Inflammatory macrophage treated with lipopolysaccharide for 1 hour (primary cell): ENCODE data around the gene ALS2.
"Not testable (repeated sequence)": the region's sequence is repeated elsewhere in the genome, so short reads cannot be mapped to it uniquely, and the experiment has no call there.

Experiments used
- DNase-seq, 2 donors: peaks; one replicate each; pipeline ENCODE4 v3.0.0-alpha.2; 2020 to 2022

ALS2 gene

DNA sequence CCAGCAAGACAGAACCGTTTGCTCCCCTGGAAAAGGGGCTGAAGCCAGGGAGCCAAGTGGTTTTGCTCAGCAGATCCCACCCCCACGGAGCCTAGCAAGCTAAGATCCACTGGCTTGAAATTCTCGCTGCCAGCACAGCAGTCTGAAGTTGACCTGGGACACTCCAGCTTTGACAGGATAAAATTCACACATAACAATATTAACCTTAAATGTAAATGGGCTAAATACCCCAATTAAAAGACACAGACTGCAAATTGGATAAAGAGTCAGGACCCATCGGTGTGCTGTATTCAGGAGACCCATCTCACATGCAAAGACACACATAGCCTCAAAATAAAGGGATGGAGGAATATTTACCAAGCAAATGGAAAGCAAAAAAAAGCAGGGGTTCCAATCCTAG lies 109.5 kb downstream of the ALS2 start:
- DNase-seq, result not testable (repeated sequence)

- DNase-seq, result no peak
Observed at GRCh38 chr2:201669865-201670264, 110.9 kb downstream of the ALS2 start.

DNA sequence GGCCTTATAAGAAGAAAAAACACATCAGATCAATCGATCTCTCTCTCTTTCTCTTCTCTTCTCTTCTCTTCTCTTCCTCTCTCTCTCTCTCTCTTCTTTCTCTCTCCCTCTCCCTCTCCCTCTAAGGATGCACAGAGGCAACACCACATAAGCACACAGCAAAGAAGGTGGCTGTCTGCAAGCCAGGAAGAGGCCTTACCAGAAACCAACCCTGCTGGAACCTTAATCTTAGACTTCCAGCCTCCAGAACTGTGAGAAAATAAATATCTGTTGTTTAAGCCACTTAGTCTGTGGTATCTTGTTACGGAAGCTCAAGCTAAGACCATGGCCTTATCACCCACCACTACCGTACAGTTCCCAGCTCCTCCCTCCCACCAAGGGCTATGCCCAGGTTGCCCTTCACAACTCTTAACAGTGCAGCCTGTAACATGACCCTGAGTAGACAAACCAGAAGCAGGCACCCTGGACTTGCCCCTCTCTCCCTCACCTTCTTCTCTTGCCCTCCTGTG lies 112.3 kb downstream of the ALS2 start:
- no peak for DNase-seq

GRCh38 chr2:201664334-201664733 lies 116.4 kb downstream of the ALS2 start:
- no peak for DNase-seq

GRCh38 chr2:201661366-201661765 lies 119.4 kb downstream of the ALS2 start:
- peak in 1 of 2 donors; percentile 47 for DNase-seq

DNA sequence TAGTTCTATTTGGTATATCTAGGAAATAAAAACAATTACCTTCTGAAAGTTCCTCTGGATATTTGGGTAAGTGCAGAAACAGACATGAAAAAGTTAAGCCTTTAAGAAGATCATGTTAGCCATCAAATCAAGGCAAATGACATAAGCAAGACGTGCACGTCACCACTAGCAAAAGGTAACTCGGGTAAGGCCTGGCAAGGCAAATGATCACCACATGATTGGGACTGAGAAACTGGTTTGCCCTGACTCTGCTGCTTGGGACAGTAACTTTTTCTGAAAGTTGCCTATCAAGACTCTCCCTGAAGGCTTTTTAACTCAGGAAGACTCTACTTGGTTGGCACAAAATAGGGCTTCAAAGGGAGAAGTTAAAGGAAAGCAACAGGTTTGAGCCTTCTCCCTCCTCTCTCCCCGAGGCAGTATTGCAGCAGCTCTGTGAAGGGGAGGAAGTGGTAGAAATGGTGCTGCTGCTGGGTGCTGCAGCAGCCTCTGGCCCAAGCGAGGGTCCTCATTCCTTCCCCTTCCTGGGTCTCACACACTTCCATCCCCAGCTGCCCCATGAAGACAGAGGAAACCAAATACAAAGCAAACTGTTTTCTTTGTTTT lies 120.3 kb downstream of the ALS2 start:
- DNase-seq, result no peak

DNA sequence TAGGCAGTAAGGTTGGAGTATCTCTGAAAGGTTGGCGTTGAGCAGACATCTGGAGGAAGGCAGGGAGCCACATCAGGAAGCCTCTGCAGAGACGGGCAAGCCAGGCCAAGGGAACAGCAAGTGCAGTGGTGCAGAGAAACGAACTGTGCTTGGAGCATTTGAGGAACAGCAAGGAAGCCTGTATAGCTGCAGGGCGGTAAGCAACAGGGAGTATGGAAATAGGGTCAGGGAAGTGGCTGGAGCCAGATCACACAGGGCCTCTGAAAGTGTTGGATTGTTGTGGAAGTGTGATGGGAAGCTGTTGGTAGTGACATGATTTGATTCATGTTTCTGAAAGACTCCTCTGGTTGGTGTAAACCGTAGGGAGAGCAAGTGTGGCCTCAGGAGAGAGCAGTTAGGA lies 124.0 kb downstream of the ALS2 start:
- DNase-seq, result no peak

- no peak for DNase-seq
Observed at GRCh38 chr2:201656102-201656501, 124.6 kb downstream of the ALS2 start.

GRCh38 chr2:201654616-201655384 lies 125.9 kb downstream of the ALS2 start:
- DNase-seq, result peak; percentile 77 to 88

DNA sequence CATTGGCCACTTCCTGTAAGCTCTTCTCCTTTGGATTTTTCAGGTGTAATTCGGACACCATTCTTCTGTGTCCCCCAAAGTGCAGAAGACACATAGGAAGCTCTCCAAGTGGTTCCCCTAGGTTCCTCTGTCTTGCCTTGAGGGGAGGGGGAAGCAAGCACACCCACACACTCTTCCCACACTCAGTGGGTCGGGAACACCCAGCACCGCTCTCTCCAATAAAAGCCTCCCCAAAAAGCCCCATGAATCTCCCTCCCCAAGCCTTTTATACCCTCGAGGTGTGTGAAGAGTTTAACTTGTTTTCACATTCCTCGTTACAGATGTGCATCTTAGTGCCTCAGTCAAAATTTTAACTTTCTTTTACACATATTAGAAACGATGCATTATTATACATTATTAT lies 127.5 kb downstream of the ALS2 start:
- DNase-seq, result peak; percentile 52 to 75
